GM18520 (cell line): ENCODE measurements around the gene IRGC.

Source experiments
- ATAC-seq: cut with Tn5 transposase; IDR thresholded peaks from one replicate; pipeline ENCODE4 v1.9.1; 2021; ENCODE audit not compliant: unreplicated experiment

Gene IRGC

GRCh38 chr19:43723588-43723987 is 7.7 kb downstream of the IRGC start:
- ATAC-seq = no peak

GRCh38 chr19:43724896-43725295 is 9.0 kb downstream of the IRGC start:
- ATAC-seq = no peak

- ATAC-seq = no peak
Observed at GRCh38 chr19:43725468-43725867, 9.6 kb downstream of the IRGC start.

DNA sequence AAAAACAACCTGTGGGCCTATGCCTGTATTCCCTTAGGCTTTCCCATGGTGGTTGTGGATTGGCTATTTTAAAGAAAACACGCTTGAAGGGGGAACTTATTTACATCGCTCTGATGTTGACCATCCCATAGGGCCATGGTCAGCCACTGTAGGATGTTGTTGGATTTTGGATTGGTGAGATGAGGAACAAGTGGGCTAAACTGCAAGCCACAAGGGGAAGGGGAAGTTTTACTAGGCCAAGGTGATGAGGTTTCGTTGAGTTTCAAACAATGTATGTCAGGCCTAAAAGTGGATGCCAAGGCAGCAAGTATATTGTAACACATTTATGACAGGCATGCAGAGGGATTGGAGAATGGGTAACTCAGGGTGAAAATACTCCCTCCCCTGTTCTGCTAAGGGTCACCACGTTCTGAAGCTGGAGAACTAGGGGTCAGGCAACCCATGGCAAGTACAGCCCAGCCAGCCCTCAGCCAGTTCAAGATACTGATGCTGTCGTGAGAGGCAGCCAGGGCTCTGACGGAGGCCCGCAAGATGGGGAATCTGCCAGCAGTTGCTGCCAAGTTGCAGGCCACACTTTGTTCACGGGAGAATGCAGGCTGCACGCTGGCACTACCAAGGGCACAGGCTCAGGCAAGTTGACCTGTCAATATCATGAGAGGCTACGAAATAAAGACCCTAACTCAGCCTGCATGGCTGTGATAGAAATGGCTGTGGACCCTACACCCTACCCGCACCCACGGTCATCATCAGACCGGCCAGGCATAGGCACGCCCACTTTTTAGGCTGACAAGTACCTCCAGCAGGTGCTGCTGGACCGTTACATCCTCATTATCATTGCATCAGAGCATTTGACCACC is 11.1 kb downstream of the IRGC start:
- ATAC-seq = no peak

- ATAC-seq = no peak
Observed at GRCh38 chr19:43727593-43727853, 11.6 kb downstream of the IRGC start.

DNA sequence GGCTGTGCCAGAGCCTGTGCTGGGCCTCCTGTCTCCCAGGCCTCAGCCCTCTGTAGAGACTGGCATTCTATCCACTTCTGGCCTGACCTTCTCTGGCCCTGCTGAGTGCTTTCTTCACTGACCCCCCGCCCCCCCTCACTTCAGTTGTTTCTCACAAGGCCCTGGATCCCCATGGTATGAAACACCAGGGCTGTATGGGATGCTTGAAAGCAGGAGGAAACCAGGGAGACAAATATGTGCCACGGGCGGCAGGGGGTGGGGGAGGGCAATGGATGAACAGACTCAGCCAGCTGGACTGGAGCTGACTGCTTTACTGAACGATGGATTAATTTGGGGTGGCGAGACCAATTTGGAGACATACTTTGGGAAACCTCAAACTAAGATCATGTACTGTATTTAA is 14.0 kb downstream of the IRGC start:
- no peak for ATAC-seq

DNA sequence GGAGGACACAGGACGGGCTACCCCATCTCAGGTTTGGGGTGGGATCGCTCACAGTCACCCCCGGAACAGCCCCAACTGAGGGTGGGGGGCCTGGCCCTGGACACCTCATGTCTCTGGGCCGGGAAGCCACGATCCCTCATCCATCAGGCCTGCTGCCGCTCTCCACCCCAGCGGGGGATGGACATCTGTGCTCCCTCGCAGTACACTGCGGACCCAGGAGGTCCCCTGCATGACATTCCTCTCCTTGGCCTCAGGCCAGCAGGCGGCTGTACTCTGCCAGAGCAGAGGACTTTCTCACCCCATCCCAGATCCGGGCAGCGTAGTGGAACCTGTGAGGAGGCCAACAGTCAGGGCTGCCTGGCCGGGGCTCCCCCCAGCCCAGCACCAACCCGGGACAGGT is 15.5 kb downstream of the IRGC start:
- no peak for ATAC-seq

GRCh38 chr19:43731846-43732245 is 16.0 kb downstream of the IRGC start:
- no peak for ATAC-seq

GRCh38 chr19:43735013-43735412 is 19.1 kb downstream of the IRGC start:
- ATAC-seq = no peak

DNA sequence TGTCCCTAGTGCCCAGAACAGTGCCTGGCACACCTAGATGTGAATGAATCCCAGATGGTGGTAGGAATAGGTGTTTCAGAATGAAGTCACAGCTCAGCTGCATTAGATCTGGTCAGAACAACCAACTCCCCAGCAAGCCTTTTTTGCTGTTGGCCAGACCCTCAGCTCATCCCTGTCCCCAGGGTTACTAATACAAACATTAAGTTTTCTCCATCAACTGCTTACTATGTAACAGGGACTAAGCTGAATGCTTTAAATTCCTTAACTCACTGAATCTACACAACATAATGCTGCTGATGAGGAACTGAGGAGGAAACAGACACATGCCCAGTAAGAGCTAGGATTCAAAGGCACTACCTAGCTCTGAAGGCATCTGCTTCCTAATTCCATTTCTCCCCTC is 20.1 kb downstream of the IRGC start:
- ATAC-seq = no peak

DNA sequence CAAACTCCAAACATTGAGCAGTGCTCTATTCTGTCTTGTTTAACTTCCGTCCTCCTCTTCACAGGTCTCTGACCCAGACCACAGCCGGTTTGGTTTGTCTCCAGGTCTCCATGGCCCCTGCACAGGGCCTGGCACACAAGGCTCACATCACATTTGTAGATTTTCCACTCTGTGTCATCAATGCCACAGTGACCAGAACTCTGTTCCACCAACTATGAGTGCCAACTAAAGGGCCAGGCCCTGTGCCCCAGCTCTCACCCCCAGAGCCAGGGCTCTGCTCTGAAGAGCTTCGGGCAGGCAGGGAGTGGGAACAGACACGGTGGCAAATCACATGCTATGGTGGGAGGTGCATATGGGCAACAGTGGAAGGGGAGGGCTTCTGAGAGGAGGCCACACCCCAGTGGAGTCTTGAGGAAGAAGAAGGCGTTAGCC is 22.9 kb downstream of the IRGC start:
- no peak for ATAC-seq

DNA sequence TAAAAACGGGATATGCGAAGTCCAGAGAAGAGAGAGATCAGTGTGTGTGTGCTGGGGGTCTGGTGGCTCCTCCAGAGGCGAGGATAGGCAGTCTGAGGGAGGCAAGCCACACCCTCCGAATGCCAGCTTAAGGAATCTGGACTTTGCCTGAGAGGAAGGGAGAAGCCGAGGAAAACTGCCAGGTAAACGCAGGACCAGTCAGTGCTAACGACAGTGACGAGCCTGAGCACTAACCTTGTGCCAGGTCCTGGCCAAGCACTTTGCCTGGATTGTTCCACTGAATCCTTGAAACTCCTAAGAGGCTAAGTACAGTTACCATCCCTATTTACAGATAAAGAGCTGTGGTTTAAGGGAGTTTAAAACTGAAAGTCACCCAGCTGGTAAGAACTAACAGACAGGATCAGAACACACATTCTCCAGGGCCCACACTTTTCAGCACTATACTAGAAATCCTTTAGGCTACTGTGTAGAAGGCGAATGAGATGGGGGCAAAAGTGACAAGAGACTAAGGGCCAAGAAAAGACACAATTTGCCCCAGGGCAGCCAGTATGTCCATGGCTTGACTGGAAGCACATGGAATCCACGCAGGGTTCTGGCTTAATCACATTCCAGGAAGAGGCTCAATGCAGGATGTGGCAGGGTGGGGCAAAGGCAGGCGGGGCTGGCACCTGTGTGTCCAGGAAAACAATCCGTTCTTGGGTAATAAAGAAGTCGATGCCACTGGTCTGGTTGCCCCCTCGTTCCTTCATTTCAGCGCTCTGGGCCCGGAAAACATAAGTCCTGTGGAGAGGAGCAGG is 23.8 kb downstream of the IRGC start:
- ATAC-seq = no peak

DNA sequence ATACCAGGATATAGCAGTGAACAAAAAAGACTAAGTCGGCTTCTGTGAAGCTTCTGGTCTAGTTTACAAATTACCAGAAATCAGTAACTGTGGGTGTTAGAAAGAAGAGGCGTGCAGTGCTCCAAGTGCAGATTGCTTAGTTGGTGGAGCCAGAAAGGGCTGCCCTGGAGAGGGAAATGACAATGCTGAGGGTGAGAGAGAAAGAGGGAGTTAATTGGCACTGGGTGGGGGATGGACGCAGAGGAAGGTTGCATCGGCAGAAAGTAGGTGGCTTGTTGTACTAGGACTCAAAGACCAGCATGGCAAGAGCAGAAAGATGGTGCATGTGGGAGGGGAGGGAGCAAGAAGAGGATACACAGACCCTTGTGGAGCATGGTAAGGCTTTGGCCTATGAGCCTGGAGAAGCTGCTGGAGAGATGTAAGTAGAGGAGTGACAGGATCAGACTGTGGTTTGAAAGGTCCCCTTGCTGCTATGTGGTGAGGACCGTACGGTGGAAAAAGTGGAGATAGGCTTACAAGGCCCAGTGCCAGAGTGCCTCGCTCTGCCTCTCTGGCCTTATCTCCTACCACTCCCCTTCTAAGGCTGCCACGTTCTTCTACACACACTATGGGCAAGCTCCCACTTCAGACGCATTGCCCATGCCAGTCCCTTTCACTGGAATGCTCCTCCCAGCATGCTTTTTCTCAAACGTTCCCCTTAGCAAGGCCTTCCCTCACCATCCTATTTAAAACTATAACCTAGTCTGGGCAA is 25.4 kb downstream of the IRGC start:
- ATAC-seq = no peak

DNA sequence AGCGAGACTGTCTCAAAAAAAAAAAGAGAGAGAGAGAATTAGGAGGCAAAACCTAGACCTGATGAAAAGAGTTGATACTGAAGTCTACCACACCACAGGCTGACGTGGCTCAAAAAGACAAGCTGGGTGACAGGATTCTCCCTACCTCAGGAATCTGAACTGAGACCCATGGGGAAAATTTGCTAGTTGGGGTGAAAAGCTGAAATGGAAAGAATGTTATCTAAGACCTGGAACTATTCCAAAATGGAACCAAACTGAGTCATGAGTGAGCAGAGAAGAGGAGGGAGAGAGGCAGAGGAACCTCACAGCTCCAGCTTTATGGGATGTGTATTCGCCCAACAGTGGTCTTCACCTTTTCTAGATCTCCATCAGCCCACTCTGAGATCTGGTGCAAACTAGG is 27.2 kb downstream of the IRGC start:
- ATAC-seq = no peak

- ATAC-seq = no peak
Observed at GRCh38 chr19:43747557-43748204, 31.8 kb downstream of the IRGC start.

DNA sequence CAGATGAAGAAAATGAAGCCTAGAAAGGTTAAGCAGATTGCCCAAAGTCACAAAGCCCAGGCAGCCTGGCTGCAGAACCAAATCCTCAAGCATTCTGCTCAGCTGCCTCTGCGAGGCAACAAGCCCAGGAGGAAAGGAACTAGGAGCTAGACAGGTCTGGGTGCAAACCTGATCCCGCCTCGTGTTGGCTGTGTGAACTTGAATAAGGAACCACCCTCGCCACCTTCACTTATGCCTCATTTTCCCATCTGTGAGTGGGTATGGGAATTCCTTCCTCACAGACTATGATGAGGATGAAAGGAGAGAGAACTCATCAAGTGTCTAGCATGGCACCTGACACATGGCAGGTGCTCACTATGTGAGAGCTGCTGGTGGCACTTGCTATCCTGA is 32.3 kb downstream of the IRGC start:
- no peak for ATAC-seq

GRCh38 chr19:43748685-43749084 is 32.8 kb downstream of the IRGC start:
- ATAC-seq = no peak

- no peak for ATAC-seq
Observed at GRCh38 chr19:43749152-43749551, 33.3 kb downstream of the IRGC start.

DNA sequence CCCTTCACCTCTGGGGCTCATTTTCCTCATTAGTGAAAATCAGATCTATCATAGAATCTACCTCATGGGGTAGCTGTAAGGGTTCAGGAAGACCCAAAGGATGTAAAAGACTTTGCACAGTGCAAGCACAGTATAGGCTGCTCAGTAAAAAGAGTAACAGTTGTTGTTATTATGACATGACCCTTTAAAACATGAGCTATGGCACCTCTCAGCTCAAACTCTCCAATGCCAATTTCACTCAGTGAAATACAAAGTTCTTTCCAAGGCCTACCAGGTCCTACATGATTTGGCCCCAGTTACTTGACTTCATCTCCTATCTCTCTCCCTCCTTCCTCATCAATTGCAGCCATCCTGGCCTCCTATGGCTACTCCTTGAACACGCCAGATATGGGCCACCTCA is 34.0 kb downstream of the IRGC start:
- no peak for ATAC-seq

DNA sequence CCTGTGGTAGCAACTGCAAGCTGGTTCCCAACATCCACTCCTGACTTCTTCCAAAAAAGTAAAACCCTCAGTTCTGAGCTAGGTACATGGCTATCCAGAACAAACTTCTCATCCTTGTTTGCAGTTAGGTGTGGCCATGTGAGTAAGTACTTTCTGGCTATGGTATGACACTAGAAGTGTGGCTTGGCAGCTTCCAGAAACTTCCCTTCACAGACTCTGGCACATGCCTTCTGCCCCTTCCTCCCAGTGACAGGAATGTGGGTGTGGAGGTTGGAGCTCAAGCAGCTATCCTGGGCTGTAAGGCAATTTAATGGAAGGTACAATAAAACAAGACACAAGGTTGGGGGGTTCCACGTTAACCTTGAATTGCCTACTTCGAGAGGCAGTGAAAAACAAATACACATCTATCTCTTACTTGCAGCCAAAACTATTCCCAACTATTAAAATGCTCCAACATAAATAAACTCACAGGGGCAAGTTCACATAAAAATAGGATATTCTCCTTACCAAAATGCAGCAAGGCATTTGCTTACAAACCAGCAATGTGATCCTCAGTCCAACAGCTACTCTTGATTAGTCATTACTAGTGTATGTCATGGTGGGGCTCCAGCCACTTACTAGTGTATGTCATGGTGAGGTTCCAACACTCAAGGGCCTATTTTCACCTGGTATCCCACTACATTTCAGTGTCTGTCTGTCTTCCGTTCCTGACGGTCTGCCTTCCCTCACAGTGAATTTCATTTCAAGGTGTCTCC is 35.8 kb downstream of the IRGC start:
- ATAC-seq = no peak
